ENCODE data around the gene ROR2.
"Not testable (repeated sequence)": the region's sequence is repeated elsewhere in the genome, so short reads cannot be mapped to it uniquely, and the experiment has no call there.

- not testable (repeated sequence) for TF ChIP-seq CTCF, POLR2A (IDR thresholded peaks at IDR 0.05)
Measured at GRCh38 chr9:91622121-91622520, 327.9 kb downstream of the ROR2 start.
